Astrocyte (in vitro differentiated cells and primary cell): ENCODE results near the gene MYH9. TPM values are rescaled to one million over a fixed set of nuclear protein-coding genes. Genes with fewer than 3 reads are reported as not detected.

Experiments used
- DNase-seq: peaks from one replicate; pipeline ENCODE4 v3.0.0-alpha.2; 2010; ENCODE audit warnings: low read depth
- FAIRE-seq: peaks from 2 replicates; lab custom pipeline; 2011; peaks lifted over from hg19 to GRCh38; lab: Jason Lieb, UNC
- H2AFZ ChIP-seq: 2 replicates; pipeline ENCODE4 v1.6.0; 2012; ENCODE audit warnings: low read depth, low read length, inconsistent platforms
- H3K27ac ChIP-seq: 2 replicates; pipeline ENCODE4 v1.5.1; 2011; ENCODE audit warnings: low read depth, low read length, inconsistent platforms
- H3K27me3 ChIP-seq: 2 replicates; pipeline ENCODE4 v1.6.0; 2011; ENCODE audit warnings: low read length, inconsistent platforms; ENCODE audit not compliant: insufficient read depth
- H3K36me3 ChIP-seq: 2 replicates; pipeline ENCODE4 v1.5.1; 2011; ENCODE audit warnings: low read length, inconsistent platforms; ENCODE audit not compliant: insufficient read depth
- H3K4me1 ChIP-seq: 2 replicates; pipeline ENCODE4 v1.5.1; 2011; ENCODE audit warnings: low read length, inconsistent platforms; ENCODE audit not compliant: insufficient read depth
- H3K4me2 ChIP-seq: 2 replicates; pipeline ENCODE4 v1.6.0; 2012; ENCODE audit warnings: low read length, inconsistent platforms
- H3K4me3 ChIP-seq: 2 replicates; pipeline ENCODE4 v1.5.1; 2011; ENCODE audit warnings: low read depth, mild to moderate bottlenecking, low read length, inconsistent platforms; ENCODE audit not compliant: insufficient read depth
- H3K79me2 ChIP-seq: 2 replicates; pipeline ENCODE4 v1.6.0; 2012; ENCODE audit warnings: mild to moderate bottlenecking, low read length, inconsistent platforms; ENCODE audit not compliant: insufficient read depth
- H3K9ac ChIP-seq: 2 replicates; pipeline ENCODE4 v1.6.0; 2012; ENCODE audit warnings: mild to moderate bottlenecking, low read length, inconsistent platforms
- H3K9me3 ChIP-seq: 2 replicates; pipeline ENCODE4 v1.5.1; 2012; ENCODE audit warnings: low read depth, mild to moderate bottlenecking, low read length, inconsistent platforms; ENCODE audit not compliant: insufficient read depth
- H4K20me1 ChIP-seq: 2 replicates; pipeline ENCODE4 v1.6.0; 2012; ENCODE audit warnings: low read length, inconsistent platforms; ENCODE audit not compliant: insufficient read depth
- H3K27ac Mint-ChIP-seq: one replicate; pipeline ENCODE4 v1.8.0; 2021; ENCODE audit warnings: mild to moderate bottlenecking, mixed read lengths; ENCODE audit not compliant: unreplicated experiment
- H3K27me3 Mint-ChIP-seq: one replicate; pipeline ENCODE4 v1.8.0; 2021; ENCODE audit warnings: low read depth, mixed read lengths; ENCODE audit not compliant: unreplicated experiment
- H3K36me3 Mint-ChIP-seq: one replicate; pipeline ENCODE4 v1.8.0; 2021; ENCODE audit warnings: low read depth, mixed read lengths; ENCODE audit not compliant: unreplicated experiment
- H3K4me1 Mint-ChIP-seq: one replicate; pipeline ENCODE4 v1.8.0; 2021; ENCODE audit warnings: low read depth, mixed read lengths; ENCODE audit not compliant: unreplicated experiment
- H3K4me3 Mint-ChIP-seq: one replicate; pipeline ENCODE4 v1.8.0; 2021; ENCODE audit warnings: mild to moderate bottlenecking, moderate library complexity, mixed read lengths; ENCODE audit not compliant: unreplicated experiment
- H3K9me3 Mint-ChIP-seq: one replicate; pipeline ENCODE4 v1.8.0; 2021; ENCODE audit warnings: mild to moderate bottlenecking, mixed read lengths; ENCODE audit not compliant: unreplicated experiment
- EZH2 ChIP-seq: IDR thresholded peaks from 2 replicates; pipeline ENCODE4 v1.6.1; 2012; ENCODE audit warnings: mild to moderate bottlenecking, low read length, inconsistent platforms; ENCODE audit not compliant: insufficient read depth
- total RNA-seq: library from RNA; stranded (reverse); gene quantifications from 2 replicates; pipeline ENCODE4 v1.2.1, GENCODE V29; 2021
- TF ChIP-seq, protein P1 (sequence below): IDR thresholded peaks from 2 replicates; pipeline ENCODE4 v1.5.1; 2011; ENCODE audit warnings: low read depth, mild to moderate bottlenecking, inconsistent platforms, low read length, moderate library complexity; ENCODE audit not compliant: insufficient read depth

MYH9 gene
- total RNA-seq, 1 donor from 2014 or later: 2,278 TPM

DNA sequence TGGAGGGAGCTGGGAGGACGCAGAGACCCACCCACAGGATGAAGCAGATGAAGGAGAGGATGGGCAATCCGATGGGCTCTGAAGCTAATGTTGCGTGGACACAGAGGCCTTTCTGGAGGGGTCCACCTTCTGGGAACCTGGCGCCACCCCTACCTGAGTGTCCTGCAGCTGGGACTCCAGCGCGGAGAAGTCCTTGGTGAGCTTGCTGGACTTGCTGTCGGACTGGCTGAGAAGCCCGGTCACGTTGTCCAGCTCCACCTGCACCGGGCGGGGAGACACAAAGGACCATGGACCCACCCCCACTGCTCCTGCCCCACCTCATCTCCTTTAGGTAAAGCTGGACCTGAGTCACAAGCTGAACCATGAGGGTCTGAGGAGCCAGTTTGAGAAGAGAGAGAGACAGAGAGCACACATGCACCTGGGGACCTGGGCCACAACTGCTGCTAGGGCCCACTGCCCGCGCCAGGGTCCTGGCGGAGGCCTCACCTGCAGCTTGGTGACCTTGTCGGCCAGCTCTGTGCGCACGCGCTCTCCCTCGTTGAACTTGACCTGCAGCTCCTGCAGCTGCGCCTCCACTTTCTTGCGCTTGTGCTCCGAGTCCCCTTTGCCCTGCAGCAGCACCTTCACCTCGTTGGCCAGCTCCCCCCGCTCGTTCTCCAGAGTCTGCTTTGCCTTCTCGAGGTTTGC lies 94.0 kb downstream of the MYH9 start:
- no peaks in the 10 kb centered on the region for H3K9me3 Mint-ChIP-seq
- Histone ChIP-seq H3K9ac (no peak overlapping the region), H3K27me3 (no peaks in the 10 kb centered on the region), H4K20me1 (peaks cover 87% of the 10 kb centered on the region), H3K36me3 (peaks cover 79% of the 10 kb centered on the region), H3K27ac (no peak overlapping the region), H3K4me3 (no peak overlapping the region), H3K4me1 (no peaks in the 10 kb centered on the region), H2AFZ (no peak overlapping the region), H3K9me3 (no peaks in the 10 kb centered on the region), H3K4me2 (no peak overlapping the region), H3K79me2 (peaks cover 81% of the 10 kb centered on the region)
- no peak overlapping the region for H3K4me3 Mint-ChIP-seq
- H3K27me3 Mint-ChIP-seq: no peaks in the 10 kb centered on the region
- H3K4me1 Mint-ChIP-seq: peaks cover 30% of the 10 kb centered on the region
- FAIRE-seq (no peak), DNase-seq (no peak)
- H3K36me3 Mint-ChIP-seq: peaks cover 28% of the 10 kb centered on the region
- TF ChIP-seq, protein P1, sequence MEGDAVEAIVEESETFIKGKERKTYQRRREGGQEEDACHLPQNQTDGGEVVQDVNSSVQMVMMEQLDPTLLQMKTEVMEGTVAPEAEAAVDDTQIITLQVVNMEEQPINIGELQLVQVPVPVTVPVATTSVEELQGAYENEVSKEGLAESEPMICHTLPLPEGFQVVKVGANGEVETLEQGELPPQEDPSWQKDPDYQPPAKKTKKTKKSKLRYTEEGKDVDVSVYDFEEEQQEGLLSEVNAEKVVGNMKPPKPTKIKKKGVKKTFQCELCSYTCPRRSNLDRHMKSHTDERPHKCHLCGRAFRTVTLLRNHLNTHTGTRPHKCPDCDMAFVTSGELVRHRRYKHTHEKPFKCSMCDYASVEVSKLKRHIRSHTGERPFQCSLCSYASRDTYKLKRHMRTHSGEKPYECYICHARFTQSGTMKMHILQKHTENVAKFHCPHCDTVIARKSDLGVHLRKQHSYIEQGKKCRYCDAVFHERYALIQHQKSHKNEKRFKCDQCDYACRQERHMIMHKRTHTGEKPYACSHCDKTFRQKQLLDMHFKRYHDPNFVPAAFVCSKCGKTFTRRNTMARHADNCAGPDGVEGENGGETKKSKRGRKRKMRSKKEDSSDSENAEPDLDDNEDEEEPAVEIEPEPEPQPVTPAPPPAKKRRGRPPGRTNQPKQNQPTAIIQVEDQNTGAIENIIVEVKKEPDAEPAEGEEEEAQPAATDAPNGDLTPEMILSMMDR: no peak
- no peak for TF ChIP-seq EZH2
- peak overlapping the region; percentile 49 for H3K27ac Mint-ChIP-seq

DNA sequence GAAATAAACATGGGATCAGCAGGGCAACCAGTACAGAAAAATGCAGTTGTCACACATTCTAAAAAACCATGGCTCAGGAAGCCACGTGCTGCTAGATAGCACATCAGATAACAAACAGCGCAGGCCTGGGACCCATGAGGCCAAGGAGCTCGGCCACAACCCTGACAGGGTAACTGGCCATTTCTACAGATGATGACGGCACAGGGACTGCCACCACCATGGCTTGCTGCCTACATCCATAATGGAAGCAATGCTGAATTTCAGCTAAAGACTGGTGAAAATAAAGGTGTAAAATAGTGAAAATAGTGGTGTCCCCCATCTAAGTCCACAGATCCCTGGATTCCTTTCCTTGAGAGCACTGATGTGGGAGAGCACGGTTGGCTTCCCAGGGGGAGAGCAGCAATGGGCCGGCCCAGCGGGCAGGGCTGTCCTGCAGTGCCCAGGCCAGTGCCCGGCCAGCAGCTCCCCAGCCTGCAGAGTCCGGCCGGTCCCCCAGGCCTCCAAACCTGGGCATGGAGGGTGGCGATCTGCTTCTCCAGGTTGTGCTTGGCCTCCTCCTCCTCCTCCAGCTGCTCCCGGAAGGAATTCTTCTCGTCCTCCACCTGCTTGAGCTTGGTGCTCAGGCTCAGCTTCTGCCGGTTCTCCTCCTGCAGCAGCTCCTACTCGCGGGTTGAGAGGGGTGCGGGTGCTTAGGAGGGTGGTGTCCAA lies 94.8 kb downstream of the MYH9 start:
- Mint-ChIP-seq H3K4me3 (no peak overlapping the region), H3K27ac (peak overlapping the region; percentile 62), H3K36me3 (peaks cover 30% of the 10 kb centered on the region), H3K27me3 (no peaks in the 10 kb centered on the region), H3K9me3 (no peaks in the 10 kb centered on the region), H3K4me1 (peaks cover 29% of the 10 kb centered on the region)
- no peak for DNase-seq
- Histone ChIP-seq H3K9me3 (no peaks in the 10 kb centered on the region), H3K4me1 (no peaks in the 10 kb centered on the region), H3K4me3 (no peak overlapping the region), H3K4me2 (no peak overlapping the region), H4K20me1 (peaks cover 87% of the 10 kb centered on the region), H2AFZ (no peak overlapping the region), H3K79me2 (peaks cover 80% of the 10 kb centered on the region), H3K27ac (no peak overlapping the region), H3K9ac (no peak overlapping the region), H3K27me3 (no peaks in the 10 kb centered on the region), H3K36me3 (peaks cover 79% of the 10 kb centered on the region)
- TF ChIP-seq EZH2: no peak
- TF ChIP-seq, protein P1: no peak
- no peak for FAIRE-seq
